Uterus (tissue), 4 donors: ENCODE measurements around the gene KIAA1755. TPM values are rescaled to one million over a fixed set of nuclear protein-coding genes. Genes with fewer than 3 reads are reported as not detected.
A peak's percentile ranks its signal among the peaks of the same experiment; 100 is the strongest.

Experiments used
- DNase-seq, 2 donors: peaks; one replicate each; pipeline ENCODE4 v3.0.0-alpha.2; 2019 to 2020
- H3K27ac ChIP-seq, 2 donors: fragments of 200-600 bp; sonication (generic); 1 replicate in 1 of 2; 2 replicates in 1 of 2; pipeline ENCODE4 v1.5.1; 2016 to 2018
- H3K27me3 ChIP-seq, 2 donors: fragments of 200-600 bp; sonication (generic); one replicate each; pipeline ENCODE4 v1.5.1; 2018 to 2019; ENCODE audit warnings: control low read depth in 1 of 2
- H3K36me3 ChIP-seq, 2 donors: fragments of 200-600 bp; sonication (generic); one replicate each; pipeline ENCODE4 v1.5.1; 2019; ENCODE audit warnings: control low read depth in 1 of 2
- H3K4me1 ChIP-seq, 2 donors: fragments of 200-600 bp; sonication (generic); one replicate each; pipeline ENCODE4 v1.5.1; 2018 to 2019; ENCODE audit warnings: control low read depth in 1 of 2
- H3K4me3 ChIP-seq, 2 donors: fragments of 200-600 bp; sonication (generic); 1 replicate in 1 of 2; 2 replicates in 1 of 2; pipeline ENCODE4 v1.5.1; 2018 to 2019; ENCODE audit warnings: mild to moderate bottlenecking in 1 of 2
- H3K9me3 ChIP-seq, 2 donors: fragments of 200-600 bp; sonication (generic); one replicate each; pipeline ENCODE4 v1.5.1; 2019; ENCODE audit warnings: control low read depth in 1 of 2
- POLR2A ChIP-seq, 2 donors: fragments of 450-650 bp; IDR thresholded peaks; one replicate each; pipeline ENCODE4 v1.6.1; 2016; ENCODE audit warnings: antibody characterized with exemption in 2 of 2, mild to moderate bottlenecking in 1 of 2, moderate library complexity in 1 of 2
- intact Hi-C: fragments of 100-400 bp; cut with DNase I; formaldehyde crosslinking; loops from one replicate; pipeline ENCODE4 v1.15.1; 2023; ENCODE audit warnings: low total_unique reads
- total RNA-seq, 4 donors: library from RNA; depleted of rRNA in 3 of 4; stranded (reverse); fragments of >200 nt in 3 of 4; gene quantifications; one replicate each; pipeline versions ENCODE4 v1.1.0 to v1.2.4, GENCODE V29; 2014 to 2023
- TF ChIP-seq, protein P1 (sequence below), 4 experiments: fragments of 200-600 bp in 2 of 4; fragments of 450-650 bp in 2 of 4; sonication (generic) in 2 of 4; IDR thresholded peaks; one replicate each; pipeline ENCODE4 v1.5.1; 2016 to 2019; ENCODE audit warnings: antibody characterized with exemption in 4 of 4, mild to moderate bottlenecking in 2 of 4, moderate library complexity in 1 of 4
- donor health status: DM: yes; HTN: yes; CAD: no.

KIAA1755 gene
- total RNA-seq, 4 donors from 2014 or later = 5.3 to 47.6 (median 15.7) TPM

DNA sequence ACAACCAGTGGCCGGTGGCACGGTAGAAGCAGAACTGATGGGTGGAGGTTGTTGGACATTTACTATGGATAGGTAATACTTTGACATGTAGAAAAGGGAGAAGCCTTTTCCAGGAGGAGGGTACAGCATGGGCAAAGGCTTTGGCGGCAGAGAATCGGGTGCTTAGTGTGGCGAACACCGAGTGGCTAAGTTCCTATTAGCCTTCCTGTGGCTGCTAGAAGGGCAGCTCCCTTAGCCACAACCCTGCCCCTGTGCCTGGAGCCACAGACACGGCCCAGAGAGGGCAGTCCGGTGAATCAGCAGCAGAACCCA lies 57.6 kb downstream of the KIAA1755 start:
- H3K9me3 ChIP-seq = no peaks in the 10 kb centered on the region
- H3K4me3 ChIP-seq = no peak overlapping the region
- no peaks in the 10 kb centered on the region for H3K27me3 ChIP-seq
- no peaks in the 10 kb centered on the region for H3K36me3 ChIP-seq
- DNase-seq = no peak
- TF ChIP-seq, protein P1, sequence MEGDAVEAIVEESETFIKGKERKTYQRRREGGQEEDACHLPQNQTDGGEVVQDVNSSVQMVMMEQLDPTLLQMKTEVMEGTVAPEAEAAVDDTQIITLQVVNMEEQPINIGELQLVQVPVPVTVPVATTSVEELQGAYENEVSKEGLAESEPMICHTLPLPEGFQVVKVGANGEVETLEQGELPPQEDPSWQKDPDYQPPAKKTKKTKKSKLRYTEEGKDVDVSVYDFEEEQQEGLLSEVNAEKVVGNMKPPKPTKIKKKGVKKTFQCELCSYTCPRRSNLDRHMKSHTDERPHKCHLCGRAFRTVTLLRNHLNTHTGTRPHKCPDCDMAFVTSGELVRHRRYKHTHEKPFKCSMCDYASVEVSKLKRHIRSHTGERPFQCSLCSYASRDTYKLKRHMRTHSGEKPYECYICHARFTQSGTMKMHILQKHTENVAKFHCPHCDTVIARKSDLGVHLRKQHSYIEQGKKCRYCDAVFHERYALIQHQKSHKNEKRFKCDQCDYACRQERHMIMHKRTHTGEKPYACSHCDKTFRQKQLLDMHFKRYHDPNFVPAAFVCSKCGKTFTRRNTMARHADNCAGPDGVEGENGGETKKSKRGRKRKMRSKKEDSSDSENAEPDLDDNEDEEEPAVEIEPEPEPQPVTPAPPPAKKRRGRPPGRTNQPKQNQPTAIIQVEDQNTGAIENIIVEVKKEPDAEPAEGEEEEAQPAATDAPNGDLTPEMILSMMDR (IDR thresholded peaks at IDR 0.05) = no peak
- TF ChIP-seq POLR2A (IDR thresholded peaks at IDR 0.05) = no peak
- no peak overlapping the region for H3K27ac ChIP-seq
- no peaks in the 10 kb centered on the region for H3K4me1 ChIP-seq
- intact Hi-C loops = no loop called here

DNA sequence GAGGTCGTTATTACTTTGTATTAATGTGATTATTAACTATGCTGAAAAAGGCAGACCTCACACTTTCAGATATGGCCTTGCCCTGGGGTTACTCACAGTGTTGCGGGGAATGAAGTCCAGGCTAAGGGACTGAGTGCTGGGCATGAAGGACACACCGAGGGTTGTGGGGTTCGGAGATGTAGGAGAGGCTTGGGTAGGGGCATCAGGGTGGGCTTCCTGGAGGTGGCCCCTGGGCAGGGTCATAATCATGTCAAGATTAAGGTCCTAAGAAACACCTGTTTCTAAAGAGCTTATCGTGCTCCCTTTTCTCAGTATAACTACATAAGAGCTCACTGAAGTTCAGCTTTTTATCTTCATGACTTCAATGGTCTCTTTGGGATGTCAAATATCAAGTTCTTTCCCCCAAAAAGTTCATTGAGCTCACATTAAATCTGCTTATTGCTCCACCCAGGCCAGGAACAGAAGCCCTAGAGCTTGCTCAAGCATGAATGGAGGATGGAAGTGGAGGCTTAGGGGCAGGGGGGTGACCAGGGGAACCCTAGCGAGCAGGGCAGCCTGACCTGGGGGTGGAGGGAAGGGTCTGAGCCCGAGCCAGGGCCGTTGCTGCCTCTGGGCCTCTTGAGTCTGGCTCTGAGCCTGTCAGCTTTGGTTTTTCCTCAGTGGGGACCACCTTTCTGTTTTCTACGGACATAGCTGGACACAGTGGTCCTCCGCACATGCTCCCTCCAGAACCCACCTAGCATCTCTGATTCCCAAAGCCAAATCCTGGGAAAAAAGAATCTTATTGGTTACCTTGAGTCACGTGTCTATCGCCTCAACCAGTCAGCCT lies 58.2 kb downstream of the KIAA1755 start:
- Histone ChIP-seq H3K9me3 (no peaks in the 10 kb centered on the region), H3K4me1 (no peaks in the 10 kb centered on the region), H3K36me3 (no peaks in the 10 kb centered on the region), H3K27me3 (no peaks in the 10 kb centered on the region), H3K27ac (no peak overlapping the region), H3K4me3 (no peak overlapping the region)
- DNase-seq = no peak
- TF ChIP-seq, protein P1 (IDR thresholded peaks at IDR 0.05) = no peak
- no peak for TF ChIP-seq POLR2A (IDR thresholded peaks at IDR 0.05)
- intact Hi-C loops = no loop called here

DNA sequence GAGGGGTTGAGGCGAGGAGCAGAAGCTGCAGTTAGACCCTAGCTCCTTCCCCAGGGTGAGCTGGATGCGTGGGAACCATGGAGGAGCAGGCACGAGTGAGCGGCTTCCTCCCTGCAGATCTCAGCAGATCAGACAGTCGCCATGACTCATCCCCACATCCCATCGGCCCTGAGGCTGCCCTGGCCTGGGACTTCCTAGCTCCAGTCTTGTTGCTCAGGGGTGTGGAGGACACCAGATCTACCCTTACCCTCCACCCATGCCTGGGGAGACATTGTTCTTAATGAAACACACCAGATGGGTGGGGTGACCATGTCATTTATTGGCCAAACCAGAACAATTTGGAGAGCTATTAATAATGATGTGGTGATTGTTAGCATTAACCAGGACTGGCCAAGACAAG lies 59.2 kb downstream of the KIAA1755 start:
- Histone ChIP-seq H3K9me3 (no peaks in the 10 kb centered on the region), H3K27ac (no peak overlapping the region), H3K36me3 (no peaks in the 10 kb centered on the region), H3K27me3 (no peaks in the 10 kb centered on the region), H3K4me3 (no peak overlapping the region), H3K4me1 (no peaks in the 10 kb centered on the region)
- DNase-seq = no peak
- intact Hi-C loops = no loop called here
- TF ChIP-seq, protein P1 (IDR thresholded peaks at IDR 0.05) = no peak
- TF ChIP-seq POLR2A (IDR thresholded peaks at IDR 0.05) = no peak

DNA sequence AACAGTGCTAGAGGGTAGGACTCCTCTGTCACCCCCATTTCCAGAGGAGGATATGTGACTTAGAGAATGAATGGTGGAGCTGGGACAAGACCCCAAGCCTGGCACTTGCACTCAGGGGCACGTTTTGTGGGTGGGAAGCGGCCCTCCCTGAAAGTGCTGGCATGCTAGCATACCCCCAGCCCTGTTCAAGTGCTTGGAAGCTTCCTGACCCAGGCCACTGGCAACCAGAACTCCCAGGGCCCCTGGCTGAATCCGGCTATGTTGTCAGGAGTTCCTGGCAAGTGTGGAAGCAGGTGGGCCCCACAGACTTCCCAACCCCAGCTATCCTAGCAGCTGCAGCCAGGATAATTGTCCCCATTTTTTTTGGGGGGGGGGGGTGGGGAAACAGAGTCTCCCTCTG lies 59.9 kb downstream of the KIAA1755 start:
- DNase-seq = no peak
- H3K27me3 ChIP-seq = no peaks in the 10 kb centered on the region
- TF ChIP-seq, protein P1 (IDR thresholded peaks at IDR 0.05) = no peak
- no peak for TF ChIP-seq POLR2A (IDR thresholded peaks at IDR 0.05)
- H3K36me3 ChIP-seq = no peaks in the 10 kb centered on the region
- H3K27ac ChIP-seq = no peak overlapping the region
- no peaks in the 10 kb centered on the region for H3K4me1 ChIP-seq
- intact Hi-C loops = no loop called here
- H3K9me3 ChIP-seq = no peaks in the 10 kb centered on the region
- no peak overlapping the region for H3K4me3 ChIP-seq

DNA sequence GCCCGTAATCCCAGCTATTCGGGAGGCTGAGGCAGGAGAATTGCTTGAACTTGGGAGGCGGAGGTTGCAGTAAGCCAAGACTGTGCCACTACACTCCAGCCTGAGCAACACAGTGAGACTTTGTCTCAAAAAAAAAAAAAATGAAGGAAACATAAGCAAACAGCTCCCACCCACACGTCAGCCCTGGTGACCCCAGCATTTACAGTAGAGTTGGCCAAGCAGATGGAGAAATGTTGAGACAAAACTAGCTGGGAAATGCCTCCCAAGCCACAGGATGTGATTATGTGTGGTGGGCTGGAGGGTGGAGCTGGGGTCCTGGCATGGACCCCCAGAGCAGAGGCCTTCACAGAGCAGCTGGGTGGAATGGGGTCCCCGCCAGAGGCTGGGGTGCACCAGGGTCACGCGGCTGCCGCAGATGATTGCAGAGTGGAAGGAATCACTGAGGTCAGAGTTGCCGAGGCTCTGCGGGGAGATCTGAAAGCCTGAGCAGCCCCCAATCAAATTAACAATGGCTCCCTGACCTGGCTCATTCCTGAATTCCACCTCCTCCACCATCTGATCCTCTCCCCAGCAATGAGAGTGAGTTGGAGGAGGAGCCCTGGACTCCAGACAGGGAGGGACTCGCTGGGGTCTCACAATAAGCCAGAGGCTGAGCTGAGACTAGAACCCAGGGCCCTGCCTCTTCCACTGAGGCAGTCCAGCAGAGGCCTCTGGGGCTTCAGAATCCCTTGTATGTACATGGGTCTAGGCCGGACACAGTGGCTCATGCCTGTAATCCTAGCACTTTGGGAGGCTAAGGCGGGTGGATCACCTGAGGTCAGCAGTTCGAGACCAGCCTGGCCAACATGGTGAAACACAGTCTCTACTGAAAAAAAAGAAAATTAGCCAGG lies 60.8 kb downstream of the KIAA1755 start:
- no peaks in the 10 kb centered on the region for H3K36me3 ChIP-seq
- H3K4me1 ChIP-seq = no peaks in the 10 kb centered on the region
- no peaks in the 10 kb centered on the region for H3K27me3 ChIP-seq
- intact Hi-C loops = no loop called here
- no peak overlapping the region for H3K4me3 ChIP-seq
- peak in 1 of 2 donors; percentile 7 for DNase-seq
- TF ChIP-seq, protein P1 (IDR thresholded peaks at IDR 0.05) = no peak
- no peak for TF ChIP-seq POLR2A (IDR thresholded peaks at IDR 0.05)
- no peak overlapping the region for H3K27ac ChIP-seq
- H3K9me3 ChIP-seq = no peaks in the 10 kb centered on the region
